Smooth muscle cell (in vitro differentiated cells): ENCODE data around the gene FARP1. TPM values are rescaled to one million over a fixed set of nuclear protein-coding genes. Genes with fewer than 3 reads are reported as not detected.

Source experiments
- DNase-seq: peaks from one replicate; lab custom pipeline; 2025; ENCODE audit not compliant: unreplicated experiment; lab: John Stamatoyannopoulos, UW
- H2AFZ ChIP-seq: fragments of 200-600 bp; sonication (generic); 2 replicates; pipeline ENCODE4 v1.6.0; 2016; ENCODE audit warnings: antibody characterized with exemption, low read depth, mild to moderate bottlenecking
- H3F3A ChIP-seq: fragments of 200-600 bp; sonication (generic); 2 replicates; pipeline ENCODE4 v1.6.0; 2017; ENCODE audit warnings: antibody characterized with exemption, low read depth
- H3K27ac ChIP-seq: fragments of 200-600 bp; sonication (generic); 2 replicates; pipeline ENCODE4 v1.5.1; 2016; ENCODE audit warnings: low read depth, mild to moderate bottlenecking
- H3K27me3 ChIP-seq: fragments of 200-600 bp; sonication (generic); 2 replicates; pipeline ENCODE4 v1.6.1; 2016; ENCODE audit warnings: low read depth, mild to moderate bottlenecking
- H3K36me3 ChIP-seq: fragments of 200-600 bp; sonication (generic); 2 replicates; pipeline ENCODE4 v1.5.1; 2016; ENCODE audit warnings: low read depth
- H3K4me1 ChIP-seq: fragments of 200-600 bp; sonication (generic); 2 replicates; pipeline ENCODE4 v1.5.1; 2016; ENCODE audit warnings: low read depth
- H3K4me2 ChIP-seq: fragments of 200-600 bp; sonication (generic); 2 replicates; pipeline ENCODE4 v1.6.0; 2016; ENCODE audit warnings: mild to moderate bottlenecking
- H3K4me3 ChIP-seq: fragments of 200-600 bp; sonication (generic); 2 replicates; pipeline ENCODE4 v1.5.1; 2016; ENCODE audit warnings: mild to moderate bottlenecking
- H3K79me2 ChIP-seq: fragments of 200-600 bp; sonication (generic); 2 replicates; pipeline ENCODE4 v1.6.0; 2016; ENCODE audit warnings: low read depth, mild to moderate bottlenecking
- H3K9ac ChIP-seq: fragments of 200-600 bp; sonication (generic); 2 replicates; pipeline ENCODE4 v1.6.0; 2016; ENCODE audit warnings: low read depth
- H3K9me3 ChIP-seq: fragments of 200-600 bp; sonication (generic); replicated peaks from 2 replicates; pipeline ENCODE4 v1.5.1; 2016; ENCODE audit warnings: low read depth
- H4K20me1 ChIP-seq: fragments of 200-600 bp; sonication (generic); 2 replicates; pipeline ENCODE4 v1.6.0; 2016; ENCODE audit warnings: low read depth
- WGBS: methylation state at CpG from one replicate; pipeline ENCODE4 v1.1.7; 2016; ENCODE audit warnings: low lambda C conversion rate; 5-methylcytosine and 5-hydroxymethylcytosine counted together
- polyA plus RNA-seq: library from polyadenylated mRNA; unstranded; fragments of >200 nt; fragmentation: Nextera tagmentation; extraction: Ambion mirVana; gene quantifications from 2 replicates; pipeline ENCODE4 v1.2.1, GENCODE V29; 2016
- total RNA-seq: library from RNA; depleted of rRNA; stranded (reverse); fragments of >200 nt; gene quantifications from 2 replicates; pipeline ENCODE4 v1.2.3, GENCODE V29; 2014
- TF ChIP-seq, protein P1 (sequence below): fragments of 200-600 bp; sonication (generic); IDR thresholded peaks from 2 replicates; pipeline ENCODE4 v1.5.1; 2017; ENCODE audit warnings: borderline replicate concordance, mild to moderate bottlenecking, antibody characterized with exemption; ENCODE audit not compliant: insufficient read depth, poor library complexity, severe bottlenecking

Gene FARP1
- total and polyA plus RNA-seq, 2 experiments from 2014 or later, result 59.4 to 104 TPM

DNA sequence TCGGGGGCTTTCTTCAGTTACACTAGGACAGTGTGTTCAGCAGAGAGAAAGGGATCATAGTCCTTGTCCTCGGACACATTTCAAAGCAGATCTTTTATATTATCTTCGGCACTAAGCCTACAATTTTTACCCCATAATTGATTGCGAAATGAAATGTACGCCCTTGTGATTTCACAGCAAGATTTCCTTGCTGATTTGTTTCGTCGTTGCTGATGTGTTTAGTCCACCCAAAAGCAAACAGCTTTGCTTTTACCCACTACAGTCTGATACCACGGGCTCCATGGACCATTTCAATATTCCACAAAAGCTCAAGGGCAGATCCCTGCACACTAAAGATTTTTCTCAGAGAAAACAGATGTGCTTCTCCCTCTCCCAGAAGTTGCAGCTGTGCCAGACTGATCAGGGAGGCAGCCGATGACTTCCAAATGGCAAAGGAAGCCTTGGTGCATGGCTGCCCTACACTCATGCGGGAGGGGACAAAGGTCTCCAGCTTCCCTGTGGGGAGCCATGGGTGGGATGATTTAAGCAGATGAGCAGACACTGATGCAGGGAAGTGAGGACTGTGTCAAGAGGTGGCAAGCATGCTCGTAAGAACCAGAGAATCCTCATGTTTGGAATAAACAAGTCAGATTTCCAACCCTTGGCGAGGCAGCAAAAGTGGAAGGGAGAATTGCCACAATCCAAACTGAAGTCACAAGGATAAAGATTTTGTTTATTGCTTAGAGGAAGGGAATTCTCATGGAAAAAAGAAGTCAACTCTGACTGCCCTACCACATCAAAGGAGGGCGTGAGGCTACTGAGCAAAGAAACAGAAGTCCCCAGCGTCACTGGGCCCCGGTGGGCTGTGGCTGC is 353.0 kb downstream of the FARP1 start:
- peak overlapping the region; percentile 79 for H3K4me2 ChIP-seq
- no peaks in the 10 kb centered on the region for H3K36me3 ChIP-seq
- H3K79me2 ChIP-seq, result peaks cover 93% of the 10 kb centered on the region
- peak overlapping the region; percentile 72 for H3K9ac ChIP-seq
- no peaks in the 10 kb centered on the region for H3K9me3 ChIP-seq
- H3K4me3 ChIP-seq, result peak overlapping the region; percentile 2
- H3K27ac ChIP-seq, result peak overlapping the region; percentile 97
- TF ChIP-seq, protein P1, sequence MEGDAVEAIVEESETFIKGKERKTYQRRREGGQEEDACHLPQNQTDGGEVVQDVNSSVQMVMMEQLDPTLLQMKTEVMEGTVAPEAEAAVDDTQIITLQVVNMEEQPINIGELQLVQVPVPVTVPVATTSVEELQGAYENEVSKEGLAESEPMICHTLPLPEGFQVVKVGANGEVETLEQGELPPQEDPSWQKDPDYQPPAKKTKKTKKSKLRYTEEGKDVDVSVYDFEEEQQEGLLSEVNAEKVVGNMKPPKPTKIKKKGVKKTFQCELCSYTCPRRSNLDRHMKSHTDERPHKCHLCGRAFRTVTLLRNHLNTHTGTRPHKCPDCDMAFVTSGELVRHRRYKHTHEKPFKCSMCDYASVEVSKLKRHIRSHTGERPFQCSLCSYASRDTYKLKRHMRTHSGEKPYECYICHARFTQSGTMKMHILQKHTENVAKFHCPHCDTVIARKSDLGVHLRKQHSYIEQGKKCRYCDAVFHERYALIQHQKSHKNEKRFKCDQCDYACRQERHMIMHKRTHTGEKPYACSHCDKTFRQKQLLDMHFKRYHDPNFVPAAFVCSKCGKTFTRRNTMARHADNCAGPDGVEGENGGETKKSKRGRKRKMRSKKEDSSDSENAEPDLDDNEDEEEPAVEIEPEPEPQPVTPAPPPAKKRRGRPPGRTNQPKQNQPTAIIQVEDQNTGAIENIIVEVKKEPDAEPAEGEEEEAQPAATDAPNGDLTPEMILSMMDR, result no peak
- peaks cover 42% of the 10 kb centered on the region for H3K4me1 ChIP-seq
- H2AFZ ChIP-seq, result no peak overlapping the region
- H3K27me3 ChIP-seq, result no peaks in the 10 kb centered on the region
- H3F3A ChIP-seq, result peaks cover 15% of the 10 kb centered on the region
- peaks cover 85% of the 10 kb centered on the region for H4K20me1 ChIP-seq
- DNase-seq, result no peak
- WGBS, result 35% methylated on average over 15 of the region's 15 CpGs

- H3K27ac ChIP-seq, result peak overlapping the region; percentile 97
- TF ChIP-seq, protein P1, result no peak
- no peak overlapping the region for H3K4me3 ChIP-seq
- peak overlapping the region; percentile 79 for H3K4me2 ChIP-seq
- no peaks in the 10 kb centered on the region for H3K9me3 ChIP-seq
- H3K36me3 ChIP-seq, result no peaks in the 10 kb centered on the region
- H3K79me2 ChIP-seq, result peaks cover 93% of the 10 kb centered on the region
- H3K9ac ChIP-seq, result peak overlapping the region; percentile 67
- peaks cover 42% of the 10 kb centered on the region for H3K4me1 ChIP-seq
- WGBS, result 54% methylated on average over 3 of the region's 3 CpGs
- H2AFZ ChIP-seq, result no peak overlapping the region
- no peak for DNase-seq
- H4K20me1 ChIP-seq, result peaks cover 86% of the 10 kb centered on the region
- H3F3A ChIP-seq, result peaks cover 15% of the 10 kb centered on the region
- H3K27me3 ChIP-seq, result no peaks in the 10 kb centered on the region
Observed at GRCh38 chr13:98496479-98496791, 353.5 kb downstream of the FARP1 start.

- peaks cover 40% of the 10 kb centered on the region for H3K4me1 ChIP-seq
- H3K36me3 ChIP-seq, result no peaks in the 10 kb centered on the region
- H3K27ac ChIP-seq, result peak overlapping the region; percentile 97
- TF ChIP-seq, protein P1, result no peak
- no peak for DNase-seq
- H3K9me3 ChIP-seq, result no peaks in the 10 kb centered on the region
- no peak overlapping the region for H2AFZ ChIP-seq
- peaks cover 93% of the 10 kb centered on the region for H3K79me2 ChIP-seq
- peak overlapping the region; percentile 79 for H3K4me2 ChIP-seq
- peaks cover 15% of the 10 kb centered on the region for H3F3A ChIP-seq
- no peak overlapping the region for H3K4me3 ChIP-seq
- H3K27me3 ChIP-seq, result no peaks in the 10 kb centered on the region
- H4K20me1 ChIP-seq, result peaks cover 87% of the 10 kb centered on the region
- H3K9ac ChIP-seq, result peak overlapping the region; percentile 67
- 86% methylated on average over 8 of the region's 8 CpGs for WGBS
Observed at GRCh38 chr13:98496966-98497365, 354.1 kb downstream of the FARP1 start.
